HL-60/S4 treated with phorbol 12-myristate 13-acetate at 8.2 ng/mL for 4 days and 3 days (cell line): ENCODE data around the gene DDX52.
"Not testable (repeated sequence)": the region's sequence is repeated elsewhere in the genome, so short reads cannot be mapped to it uniquely, and the experiment has no call there.

Experiments used
- in situ Hi-C: fragments of 300-500 bp; cut with MboI; formaldehyde crosslinking; loops from 2 replicates; pipeline ENCODE4 v1.15.0; 2022; ENCODE audit warnings: low sequenced_read_pairs

DDX52 gene

DNA sequence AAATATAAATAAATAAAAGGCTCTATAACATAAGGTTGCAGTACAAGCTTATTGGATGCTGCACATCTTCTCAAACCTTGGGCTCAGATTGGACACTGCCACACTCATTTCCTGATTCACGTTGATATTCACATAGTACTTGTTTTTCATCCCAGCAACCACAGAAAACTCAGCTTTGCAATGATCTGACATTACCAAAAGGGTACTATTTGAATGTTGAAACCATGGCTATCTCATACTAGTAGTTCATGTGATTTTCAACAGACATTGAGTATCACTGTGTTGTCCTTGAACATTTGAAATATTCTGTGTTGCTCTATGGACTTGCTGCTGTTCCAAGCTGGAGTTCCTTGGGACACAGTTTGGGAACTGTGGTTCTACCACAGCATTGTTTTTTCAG, 14.0 kb upstream of the DDX52 start:
- in situ Hi-C loops = no loop called here

GRCh38 chr17:37651849-37652248, 8.6 kb upstream of the DDX52 start:
- in situ Hi-C loops = no loop called here

GRCh38 chr17:37650419-37651003, 7.3 kb upstream of the DDX52 start:
- in situ Hi-C loops = no loop called here

DNA sequence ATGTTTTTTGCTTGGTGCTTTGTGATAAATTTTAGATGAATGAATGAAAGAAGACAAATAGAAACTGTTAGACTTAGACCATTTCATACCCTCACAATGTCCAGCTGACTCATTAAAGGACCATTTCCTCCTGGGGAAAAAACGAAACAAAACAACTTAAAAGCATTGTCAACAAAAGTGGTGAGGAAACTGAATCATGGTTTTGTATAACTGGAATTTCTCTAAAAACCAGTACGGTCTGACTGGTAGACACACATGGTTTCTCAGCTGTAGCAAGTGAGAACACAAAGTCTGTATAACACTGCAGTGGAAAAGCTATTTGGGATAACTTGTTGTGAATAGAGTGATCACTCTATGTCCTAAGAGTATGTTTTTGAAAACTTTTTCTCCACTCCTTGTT, 5.3 kb upstream of the DDX52 start:
- in situ Hi-C loops = no loop called here

DNA sequence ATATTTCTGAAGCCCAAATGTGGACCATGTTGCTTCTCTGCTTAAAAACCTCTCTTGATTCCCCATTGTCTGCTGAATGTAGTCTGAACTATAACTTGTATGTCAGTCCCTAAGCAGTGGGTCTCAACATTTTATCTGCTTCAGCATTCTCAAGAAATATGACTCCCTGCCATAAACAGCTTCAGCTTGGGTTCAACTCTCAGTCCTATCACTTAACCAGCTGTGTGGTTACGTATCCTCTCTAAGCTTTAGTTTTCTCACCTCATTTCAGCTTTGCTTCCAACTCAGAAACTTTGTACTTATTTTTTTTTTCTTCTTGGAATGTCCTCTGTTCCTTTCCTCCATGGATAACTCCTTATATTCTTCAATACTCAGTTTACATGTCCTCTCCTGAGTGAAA, 4.6 kb upstream of the DDX52 start:
- in situ Hi-C loops = no loop called here

GRCh38 chr17:37643869-37644268, 623 bp upstream of the DDX52 start:
- in situ Hi-C loops = no loop called here

DNA sequence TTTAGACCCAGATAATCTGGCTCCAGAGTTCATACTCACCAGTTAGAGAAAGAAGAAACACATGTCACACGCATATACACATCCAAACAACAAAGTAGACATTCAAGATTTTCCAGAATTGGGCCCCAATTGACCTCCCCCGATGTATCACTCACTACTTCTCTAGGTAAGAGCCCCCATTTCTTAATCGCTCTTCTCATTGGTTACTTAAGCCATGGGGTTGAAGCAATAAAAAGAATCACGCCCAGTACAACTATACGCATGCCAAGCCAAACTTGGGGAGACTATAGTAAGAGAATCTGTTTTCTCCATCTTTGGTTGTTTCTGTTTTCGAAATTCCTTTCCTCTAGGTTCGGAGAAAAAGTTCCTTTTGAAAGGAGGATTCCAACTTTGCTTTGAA, 565 bp downstream of the DDX52 start:
- in situ Hi-C loops = no loop called here

DNA sequence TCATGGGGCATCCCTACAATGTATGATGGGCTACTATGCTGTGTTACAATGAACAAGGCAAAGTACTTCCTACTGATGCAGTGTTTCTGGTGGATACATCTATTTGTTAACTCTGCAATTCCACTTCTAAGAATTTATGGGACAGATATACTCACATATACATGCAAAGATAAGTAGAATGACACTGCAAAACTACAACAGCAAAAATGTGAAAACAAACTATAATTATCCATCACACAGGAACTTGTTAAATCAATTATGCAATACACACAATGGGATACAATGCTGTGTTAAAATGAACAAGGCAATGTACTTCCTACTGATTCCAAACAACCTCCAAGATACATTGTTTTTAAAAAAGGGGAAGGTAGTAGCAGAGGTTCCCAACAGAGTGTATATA, 3.2 kb downstream of the DDX52 start:
- in situ Hi-C loops = no loop called here

DNA sequence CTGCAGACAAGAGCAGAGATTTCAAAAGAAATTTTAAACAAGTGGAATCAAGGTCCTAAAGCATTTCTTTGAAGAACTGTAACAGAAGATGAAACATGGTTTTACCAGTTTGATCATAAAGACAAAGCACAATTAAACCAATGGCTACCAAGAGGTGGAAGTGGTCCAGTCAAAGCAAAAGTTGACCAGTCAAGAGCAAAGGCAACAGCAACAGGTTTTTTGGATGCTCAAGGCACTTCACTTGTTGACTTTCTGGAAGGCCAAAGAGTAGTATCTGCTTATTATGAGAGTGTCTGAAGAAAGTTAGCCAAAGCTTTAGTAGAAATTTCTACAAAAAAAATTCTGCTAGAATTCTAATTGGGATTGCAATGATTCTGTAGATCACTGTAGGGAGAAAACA, 5.3 kb downstream of the DDX52 start:
- in situ Hi-C loops = no loop called here

GRCh38 chr17:37616430-37616829, 26.8 kb downstream of the DDX52 start:
- in situ Hi-C loops = not testable (repeated sequence)

- in situ Hi-C loops = no loop called here
Observed at GRCh38 chr17:37614823-37615222, 28.4 kb downstream of the DDX52 start.

- in situ Hi-C loops = no loop called here
Observed at GRCh38 chr17:37614391-37614790, 28.9 kb downstream of the DDX52 start.

GRCh38 chr17:37610971-37611370, 32.3 kb downstream of the DDX52 start:
- in situ Hi-C loops = no loop called here

DNA sequence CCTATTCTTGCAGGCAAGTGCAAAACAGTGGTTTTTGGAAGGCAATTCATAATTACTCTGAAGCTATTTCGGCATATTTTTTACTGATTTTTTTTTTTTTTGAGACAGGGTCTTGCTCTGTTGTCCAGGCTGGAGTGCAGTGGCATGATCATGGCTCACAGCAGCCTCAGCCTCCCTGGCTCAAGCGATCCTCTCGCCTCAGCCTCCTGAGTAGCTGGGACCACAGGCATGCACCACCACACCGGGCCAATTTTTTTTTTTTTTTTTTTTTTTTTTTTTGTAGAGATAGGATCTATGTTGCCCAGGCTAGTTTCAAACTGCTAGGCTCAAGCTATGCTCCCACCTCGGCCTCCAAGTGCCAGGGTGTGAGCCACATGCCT, 33.2 kb downstream of the DDX52 start:
- in situ Hi-C loops = not testable (repeated sequence)

- in situ Hi-C loops = no loop called here
Observed at GRCh38 chr17:37609170-37610040, 33.8 kb downstream of the DDX52 start, which contains the start of gene SYNRG. TSS of gene SYNRG (minus strand) at chr17:37609418. CDS start at chr17:37609355, 63 bp downstream.

GRCh38 chr17:37608351-37609169, 34.7 kb downstream of the DDX52 start:
- in situ Hi-C loops = no loop called here

DNA sequence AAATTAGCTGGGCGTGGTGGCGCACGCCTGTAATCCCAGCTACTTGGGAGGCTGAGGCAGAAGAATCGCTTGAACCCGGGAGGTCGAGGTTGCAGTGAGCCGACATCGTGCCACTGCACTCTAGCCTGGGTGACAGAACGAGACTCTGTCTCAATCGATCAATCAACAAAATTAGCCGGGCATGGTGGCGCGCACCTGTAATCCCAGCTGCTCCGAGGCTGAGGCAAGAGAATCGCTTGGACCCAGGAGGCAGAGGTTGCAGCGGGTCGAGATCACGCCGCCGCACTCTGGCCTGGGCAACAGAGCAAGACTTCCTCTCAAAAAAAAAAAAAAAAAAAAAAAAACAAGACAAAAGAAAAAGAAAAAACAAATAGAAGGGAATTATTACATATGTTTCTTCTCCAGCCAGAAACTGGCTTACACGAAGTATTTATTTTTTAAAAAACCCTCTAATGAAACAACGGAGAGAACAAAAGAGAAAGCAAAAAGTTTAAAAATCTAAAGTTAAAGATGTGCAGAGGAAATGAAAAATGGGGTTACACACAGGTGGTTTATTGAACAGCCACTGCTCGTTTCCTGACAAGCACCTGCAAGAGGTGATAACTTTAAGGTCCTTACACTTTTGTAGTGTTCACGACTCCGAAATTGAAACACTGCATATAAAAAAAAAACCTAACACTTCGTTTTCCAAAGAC, 35.5 kb downstream of the DDX52 start:
- in situ Hi-C loops = no loop called here

DNA sequence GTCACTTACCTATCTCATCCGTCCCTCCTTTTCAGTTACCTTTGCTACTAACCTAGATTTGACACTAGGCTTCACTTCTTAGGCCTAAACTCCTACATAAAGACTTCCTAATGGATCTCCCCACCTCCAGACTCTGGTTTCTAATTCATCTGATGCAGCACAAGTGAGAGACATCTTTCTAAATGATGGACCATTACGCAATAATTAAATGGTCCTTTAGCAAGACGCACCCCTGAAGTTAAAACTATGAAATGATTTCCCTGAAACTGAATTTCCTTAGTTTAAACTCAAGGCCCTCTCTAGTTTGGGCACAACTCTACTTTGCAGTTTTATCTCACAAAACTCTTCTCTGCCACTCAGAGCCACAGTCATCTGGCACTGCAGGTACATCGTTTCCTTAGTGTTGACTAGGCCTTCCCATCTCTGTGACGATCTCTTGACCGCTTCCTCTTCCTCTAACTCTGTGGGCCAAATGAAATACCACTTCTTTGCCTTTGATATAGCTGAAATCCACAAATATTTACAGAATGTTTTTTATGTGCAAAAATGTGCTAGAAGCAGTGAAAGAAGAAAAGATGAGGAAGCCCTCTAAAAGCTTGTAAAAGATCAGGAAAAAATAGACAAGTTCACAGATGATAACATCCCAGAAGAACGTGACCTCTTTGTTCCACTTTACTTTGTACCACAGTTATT, 37.3 kb downstream of the DDX52 start:
- in situ Hi-C loops = no loop called here

GRCh38 chr17:37605081-37605480, 38.2 kb downstream of the DDX52 start:
- in situ Hi-C loops = no loop called here

- in situ Hi-C loops = no loop called here
Observed at GRCh38 chr17:37604556-37604955, 38.7 kb downstream of the DDX52 start.
